ENCODE results near the gene DENND1A. TPM values are rescaled to one million over a fixed set of nuclear protein-coding genes. Genes with fewer than 3 reads are reported as not detected.

DENND1A gene
- polyA plus RNA-seq, 1 donor, result 24.5 TPM

DNA sequence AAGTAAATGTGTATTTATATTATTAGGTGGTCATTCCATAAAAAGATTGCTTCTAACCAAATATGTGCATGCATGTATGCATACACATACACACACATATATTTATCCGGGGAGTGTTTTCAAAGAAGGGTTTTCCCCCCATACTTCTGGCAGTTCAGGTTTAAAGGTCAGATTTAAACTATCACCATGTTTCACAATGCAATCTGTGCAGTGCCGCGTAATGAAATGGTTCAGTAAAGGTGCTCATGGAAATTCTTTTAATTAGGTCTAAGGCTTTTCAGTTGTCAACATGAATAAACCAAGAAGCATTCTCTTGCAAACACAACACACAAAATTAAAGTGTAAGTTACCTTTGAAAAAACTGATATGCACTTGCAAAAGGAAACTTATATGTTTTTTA, 362.9 kb downstream of the DENND1A start:
- DNase-seq, result no peak

- DNase-seq, result no peak
These were observed 365.3 kb downstream of the DENND1A start for GRCh38 chr9:123564652-123565051.

DNA sequence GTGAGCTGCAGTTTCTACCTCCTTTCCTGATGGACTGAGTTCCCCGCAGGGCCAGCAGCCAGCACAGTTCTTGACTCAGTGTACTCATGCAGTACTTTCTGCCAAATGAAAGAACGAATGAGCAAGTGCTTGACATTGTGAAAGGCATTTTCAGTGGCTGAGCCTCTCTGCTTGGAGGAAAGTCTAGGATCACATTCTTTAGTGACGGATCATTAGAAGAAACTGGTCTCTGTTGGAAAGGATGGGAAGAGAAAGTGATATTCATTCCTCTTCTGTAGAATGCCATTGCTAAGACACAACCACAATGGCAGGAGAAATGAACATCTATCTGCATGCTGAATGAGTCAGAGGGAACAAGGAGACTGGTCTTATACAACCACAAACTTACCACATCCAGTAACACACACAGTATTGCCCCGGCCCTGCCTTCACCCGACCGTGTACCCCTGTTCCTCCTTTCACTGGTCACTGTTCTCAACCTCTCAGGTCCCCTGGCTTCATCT, 367.0 kb downstream of the DENND1A start:
- no peak for DNase-seq

DNA sequence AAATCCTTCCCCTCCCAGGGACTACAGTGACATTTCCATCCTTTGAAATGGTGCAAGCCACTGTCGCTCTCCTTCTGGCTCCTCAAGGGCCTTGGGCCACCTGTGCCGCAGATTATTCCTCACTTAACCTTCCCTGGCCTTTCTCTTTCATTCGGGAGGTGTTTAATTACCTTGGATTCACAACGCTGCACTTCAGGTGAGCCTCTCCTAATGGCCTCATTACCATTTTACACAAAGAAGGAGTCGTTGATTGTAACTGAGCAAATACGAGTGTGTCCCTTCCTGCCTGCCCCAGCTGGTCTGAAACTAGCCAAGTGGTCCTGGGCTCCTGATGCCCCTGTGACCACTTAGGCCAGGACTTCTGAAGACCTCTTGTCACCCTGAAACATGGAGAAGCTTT, 368.9 kb downstream of the DENND1A start:
- DNase-seq, result no peak

- no peak for DNase-seq
These were observed 373.2 kb downstream of the DENND1A start for GRCh38 chr9:123556464-123557435.

GRCh38 chr9:123555646-123556045, 374.3 kb downstream of the DENND1A start:
- DNase-seq, result no peak

DNA sequence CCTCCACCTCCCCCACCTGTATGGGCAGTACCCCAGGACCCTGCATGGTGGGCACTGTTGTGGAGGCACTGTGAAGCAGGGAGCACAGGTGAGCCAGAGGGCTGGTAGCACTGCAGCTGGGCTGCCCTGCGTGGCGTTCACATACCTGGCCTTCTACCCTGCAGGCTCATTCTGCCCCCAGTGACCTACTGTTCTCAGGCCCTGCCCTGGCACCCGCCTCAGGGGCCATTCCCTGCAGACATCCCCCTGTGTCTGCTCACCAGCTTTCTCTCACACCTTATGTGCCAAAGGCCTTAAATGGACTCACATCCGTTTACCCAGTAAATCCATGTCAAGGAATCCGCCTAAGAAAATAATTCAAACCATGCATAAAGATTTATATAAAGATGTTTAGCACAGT, 377.4 kb downstream of the DENND1A start:
- DNase-seq, result no peak

GRCh38 chr9:123551734-123552133, 378.2 kb downstream of the DENND1A start:
- DNase-seq, result no peak

DNA sequence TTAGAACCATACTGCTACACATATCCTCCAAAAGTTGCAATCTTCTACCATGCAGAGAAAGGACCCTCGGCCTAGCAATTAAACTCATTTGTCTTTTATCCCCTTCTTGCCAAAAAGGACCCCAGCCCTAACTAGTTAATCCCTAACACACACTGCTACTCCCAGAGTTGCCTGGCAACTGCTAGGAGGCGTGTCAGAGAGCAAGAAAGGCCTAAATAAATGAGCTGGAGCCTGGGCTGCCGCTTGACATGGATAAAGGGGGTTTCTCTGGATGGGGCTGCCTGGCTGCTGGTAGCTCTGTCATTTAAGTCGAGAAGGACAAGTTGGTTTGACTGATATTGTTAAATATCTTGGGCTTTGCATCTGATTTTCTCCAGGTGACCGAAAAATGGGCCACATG, 379.1 kb downstream of the DENND1A start:
- DNase-seq, result peak; percentile 69

DNA sequence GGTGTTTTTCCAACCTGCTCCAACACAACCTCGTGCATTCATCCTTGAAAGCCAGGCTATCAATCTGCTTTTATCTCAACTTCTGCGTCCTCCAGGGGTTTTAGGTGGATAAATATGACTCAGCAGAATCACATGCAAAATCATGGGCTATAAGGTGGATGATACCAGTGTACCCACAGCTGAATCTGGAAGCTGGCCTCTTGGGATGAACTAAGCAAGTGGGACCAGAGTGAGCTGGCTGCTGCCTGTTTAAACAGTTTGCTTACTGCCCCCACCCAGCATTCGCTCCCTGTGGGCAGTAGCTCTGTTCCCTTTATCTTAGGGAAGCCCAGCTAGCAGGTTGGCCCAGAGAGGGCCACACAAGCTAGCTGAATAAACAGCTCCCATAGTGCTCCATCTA, 379.9 kb downstream of the DENND1A start:
- DNase-seq, result no peak

DNA sequence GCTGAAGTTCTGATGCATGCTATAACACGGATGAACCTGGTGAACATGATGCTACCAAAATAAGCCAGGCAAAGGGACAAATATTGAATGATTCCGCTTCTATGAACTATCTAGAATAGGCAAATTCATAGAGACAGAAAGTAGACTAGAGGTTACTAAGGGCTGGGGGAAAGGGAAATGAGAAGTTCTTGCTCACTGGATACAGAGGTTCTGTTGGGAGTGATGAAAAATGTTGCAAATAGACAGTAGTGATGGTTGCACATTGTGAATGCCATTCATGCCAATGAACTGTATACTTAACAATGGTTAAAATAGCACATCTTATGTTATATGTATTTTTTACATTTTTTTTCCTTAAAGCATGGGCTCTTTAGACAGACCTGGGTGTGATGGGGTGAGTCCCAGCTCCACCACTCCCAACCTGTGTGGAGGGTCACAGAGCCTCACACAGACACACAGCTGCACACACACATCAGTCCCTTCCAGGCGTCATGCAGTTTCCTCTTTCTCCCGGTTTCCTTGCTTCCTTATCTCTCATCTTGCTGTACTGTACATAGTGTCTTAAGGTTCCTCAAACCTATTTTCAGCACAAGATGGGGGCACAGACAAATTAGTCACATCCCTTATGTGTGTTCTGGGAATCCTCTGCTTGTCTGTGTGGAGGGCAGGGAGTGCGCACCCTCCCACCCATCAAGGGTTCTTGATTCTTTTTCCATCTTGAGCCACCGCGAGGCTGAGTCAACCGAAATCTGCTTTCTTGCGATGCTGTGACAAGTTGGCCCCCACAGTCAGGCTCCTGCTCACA, 381.0 kb downstream of the DENND1A start:
- no peak for DNase-seq

DNA sequence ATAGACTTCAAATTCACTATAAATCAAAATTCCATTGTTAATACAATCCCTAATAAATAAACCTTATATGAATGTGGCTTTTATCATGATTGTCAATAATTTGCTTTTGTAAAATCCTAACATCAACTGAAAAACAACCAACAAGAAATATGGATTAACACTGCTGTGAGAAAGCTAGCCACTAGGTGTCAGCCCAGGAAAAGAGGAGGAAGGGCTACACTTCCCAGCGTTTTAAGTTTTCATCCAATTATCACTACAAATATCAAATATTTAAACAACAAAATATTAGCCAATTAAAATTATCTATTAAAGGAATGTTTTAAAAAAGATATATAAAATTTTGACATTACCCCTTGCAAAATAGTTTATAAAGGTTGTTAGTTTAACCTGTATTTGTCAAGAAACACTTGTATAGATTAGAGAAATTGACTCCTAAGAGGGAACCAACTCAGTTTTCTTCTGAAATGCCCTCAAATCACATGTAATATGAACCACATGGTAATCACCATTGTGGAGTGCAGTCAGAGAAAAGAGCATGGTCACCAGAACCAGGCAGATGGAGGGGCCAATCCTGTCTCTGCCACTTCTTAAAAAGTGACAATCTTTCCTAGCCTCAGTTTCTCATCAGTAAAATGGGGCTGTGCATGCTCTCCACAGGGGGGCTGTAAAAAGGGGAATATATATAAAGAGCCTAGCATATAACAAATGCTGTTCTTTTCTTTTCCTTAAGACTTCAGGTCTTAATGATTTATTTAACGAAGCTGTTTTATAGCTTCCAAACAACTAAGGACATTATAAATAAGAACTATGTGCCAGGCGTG, 385.7 kb downstream of the DENND1A start:
- DNase-seq, result peak; percentile 36

- no peak for DNase-seq
These were observed 386.4 kb downstream of the DENND1A start for GRCh38 chr9:123543492-123543891.

GRCh38 chr9:123542435-123543225, 387.3 kb downstream of the DENND1A start:
- DNase-seq, result no peak

- no peak for DNase-seq
These were observed 388.5 kb downstream of the DENND1A start for GRCh38 chr9:123541411-123541810.

DNA sequence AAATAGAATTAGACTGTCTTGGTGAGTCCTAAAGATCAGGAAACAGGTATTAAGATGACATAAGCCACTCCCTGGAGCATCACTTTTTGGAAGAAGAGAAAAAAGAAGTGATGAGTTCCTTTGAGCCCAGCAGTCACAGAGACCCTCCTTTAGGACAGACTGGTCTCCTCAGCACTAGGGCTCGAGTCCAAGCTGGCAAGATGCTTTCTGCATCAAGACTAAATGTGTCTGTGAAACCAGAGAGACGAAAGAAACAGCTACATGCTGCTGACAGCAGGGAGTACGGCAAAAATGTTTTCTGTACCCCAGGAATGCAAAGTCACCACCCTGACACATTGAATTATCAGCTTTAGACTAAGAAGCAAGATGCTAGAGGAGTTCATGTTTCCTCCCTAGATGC, 389.5 kb downstream of the DENND1A start:
- no peak for DNase-seq

DNA sequence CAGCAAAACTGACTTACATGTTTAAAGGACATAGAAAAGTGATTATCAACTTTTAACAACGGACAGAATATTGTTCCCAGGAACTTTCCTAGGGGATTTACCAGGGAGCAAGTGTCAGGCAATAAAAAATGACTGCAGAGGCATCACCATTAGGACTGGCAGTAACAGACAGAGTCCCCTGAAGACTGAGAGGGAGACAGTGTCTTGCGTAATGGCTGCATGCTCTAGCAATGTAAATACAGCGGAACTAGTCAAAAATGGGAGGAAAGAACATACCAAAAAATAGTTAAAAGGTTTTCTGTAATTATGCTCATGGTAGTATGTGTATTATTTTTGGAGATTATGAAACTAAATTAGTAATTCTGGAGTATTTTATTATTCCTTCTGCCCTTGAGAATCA, 392.1 kb downstream of the DENND1A start:
- no peak for DNase-seq

DNA sequence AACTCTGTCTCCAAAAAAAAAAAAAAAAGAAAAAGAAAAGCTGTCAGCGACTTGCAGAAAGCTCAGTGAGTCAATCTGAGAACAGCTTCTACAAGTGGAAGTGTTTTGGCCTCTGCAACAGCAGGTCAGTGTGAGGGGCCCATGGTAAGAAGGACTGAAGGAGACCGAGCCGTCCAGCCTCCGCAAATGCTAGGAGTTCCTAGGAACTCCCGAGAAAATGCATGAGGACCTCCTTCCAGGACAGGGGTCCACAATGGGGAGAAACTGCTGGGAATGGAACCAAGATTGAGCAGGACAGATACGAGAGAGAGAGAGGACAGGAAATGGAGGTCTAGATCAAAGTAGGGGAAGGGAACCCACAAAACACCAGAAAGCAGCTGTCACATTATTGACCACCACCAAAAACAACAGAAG, 393.5 kb downstream of the DENND1A start:
- no peak for DNase-seq

DNA sequence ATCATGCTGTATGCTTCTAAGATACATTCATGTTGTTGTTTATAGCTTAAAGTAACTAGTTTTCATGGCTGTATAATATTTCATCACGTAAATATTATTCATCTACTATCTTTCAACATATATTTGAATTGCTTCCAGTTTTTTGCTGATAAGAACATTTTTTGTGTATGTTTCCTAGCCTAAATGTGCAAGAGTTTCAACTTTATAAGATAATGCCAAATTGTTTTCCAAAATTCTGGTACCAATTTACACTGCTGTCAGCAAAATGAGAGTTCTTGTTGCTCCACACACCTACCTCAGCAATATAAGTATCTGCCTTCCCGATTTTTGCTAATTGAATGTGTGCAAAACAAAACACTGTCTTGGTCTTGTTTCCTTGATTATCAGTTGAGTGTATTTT, 395.6 kb downstream of the DENND1A start:
- DNase-seq, result no peak

- no peak for DNase-seq
These were observed 399.7 kb downstream of the DENND1A start for GRCh38 chr9:123530244-123530643.

DNA sequence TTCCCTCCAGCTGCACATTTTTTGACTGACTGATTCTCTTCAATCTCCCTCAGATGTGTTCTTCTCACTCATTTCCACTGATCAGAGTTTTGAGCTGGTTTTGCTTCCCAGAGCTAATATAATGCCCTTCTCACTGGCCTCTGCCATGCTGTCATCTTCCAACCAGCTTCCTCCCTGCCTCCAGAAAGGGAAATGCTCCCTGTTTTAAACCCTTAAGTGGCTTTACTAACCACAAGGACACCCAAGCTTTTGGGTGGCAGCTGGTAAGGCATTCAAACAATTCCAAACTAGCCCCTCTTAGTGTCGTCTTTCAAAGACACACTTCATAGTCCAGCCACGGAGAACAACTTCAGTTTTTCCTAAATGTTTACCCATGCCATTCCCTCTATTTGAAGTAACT, 401.4 kb downstream of the DENND1A start:
- DNase-seq, result no peak

All from left kidney (tissue), 2 donors.